Stimulated activated CD8-positive, alpha-beta memory T cell treated with anti-CD3 and anti-CD28 coated beads, Interleukin-15, amount 100 ng/mL, for 48 hours (primary cell): ENCODE data around the gene SLC6A2.
"Not testable (repeated sequence)": the region's sequence is repeated elsewhere in the genome, so short reads cannot be mapped to it uniquely, and the experiment has no call there.

Source experiments
- DNase-seq, 2 donors: peaks; one replicate each; pipeline ENCODE4 v3.0.0-alpha.2; 2020; ENCODE audit warnings: low read depth in 2 of 2

The SLC6A2 gene

DNA sequence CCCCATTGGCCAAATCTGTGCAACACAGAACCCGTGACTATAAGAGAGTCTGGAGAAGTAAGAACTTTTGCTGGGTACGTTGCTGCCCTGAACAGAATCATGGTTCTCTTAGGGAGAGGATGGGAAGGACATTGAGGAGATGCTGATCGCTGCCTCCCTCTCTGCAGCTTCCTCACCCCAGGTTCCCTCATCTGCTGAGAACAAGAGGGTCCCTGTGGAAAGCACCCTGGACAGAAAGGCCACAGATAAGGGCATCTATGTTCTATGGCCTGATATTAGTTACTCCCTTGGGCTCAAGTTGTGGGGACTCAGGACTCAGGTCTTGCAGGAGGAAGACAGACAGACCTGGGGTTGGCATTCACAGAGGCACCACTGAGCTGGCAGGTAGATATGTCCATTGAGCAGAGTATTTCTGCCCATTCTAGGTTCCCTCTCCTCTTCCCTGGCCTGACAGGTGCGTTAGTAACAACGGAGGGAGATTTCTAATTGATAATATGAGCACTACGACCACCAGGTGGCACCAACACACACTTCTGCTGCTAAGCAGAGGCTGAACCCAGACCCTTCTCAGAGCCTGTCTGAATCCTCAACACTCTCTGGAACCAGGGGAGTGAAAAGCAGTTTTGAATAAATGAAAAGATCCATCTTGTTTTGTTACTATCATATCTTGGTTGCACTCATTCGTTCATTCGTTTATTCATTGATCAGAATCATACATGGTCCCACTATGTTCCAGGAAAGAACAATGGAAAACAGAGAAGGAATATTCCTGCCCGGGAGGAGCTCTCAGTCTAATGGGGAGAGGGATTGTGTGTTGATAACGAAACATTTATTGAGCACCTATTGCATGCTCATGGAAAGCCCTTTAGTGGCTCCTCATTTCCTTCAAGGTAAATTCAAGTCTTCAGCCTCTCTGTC, 56.4 kb downstream of the SLC6A2 start:
- DNase-seq = peak; percentile 12 to 16

DNA sequence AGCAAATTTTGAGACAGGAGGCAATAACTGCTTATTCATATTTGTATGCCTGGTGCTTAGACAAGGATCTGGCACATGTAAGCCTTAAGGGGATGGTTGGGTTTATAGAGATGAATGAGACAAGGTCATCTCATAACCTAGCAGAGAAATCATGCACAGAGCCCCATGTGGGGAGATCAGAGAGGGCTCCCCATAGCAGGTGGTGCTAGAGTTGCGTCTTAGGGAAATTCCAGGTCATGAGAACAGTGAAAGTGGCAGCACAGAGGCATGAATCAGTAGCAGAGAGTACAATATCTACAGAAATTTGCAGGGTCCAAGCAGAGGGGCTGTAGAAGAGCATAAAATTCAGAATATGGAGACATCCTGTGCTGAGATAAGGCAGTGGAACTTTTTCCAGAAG, 57.3 kb downstream of the SLC6A2 start:
- DNase-seq = no peak

DNA sequence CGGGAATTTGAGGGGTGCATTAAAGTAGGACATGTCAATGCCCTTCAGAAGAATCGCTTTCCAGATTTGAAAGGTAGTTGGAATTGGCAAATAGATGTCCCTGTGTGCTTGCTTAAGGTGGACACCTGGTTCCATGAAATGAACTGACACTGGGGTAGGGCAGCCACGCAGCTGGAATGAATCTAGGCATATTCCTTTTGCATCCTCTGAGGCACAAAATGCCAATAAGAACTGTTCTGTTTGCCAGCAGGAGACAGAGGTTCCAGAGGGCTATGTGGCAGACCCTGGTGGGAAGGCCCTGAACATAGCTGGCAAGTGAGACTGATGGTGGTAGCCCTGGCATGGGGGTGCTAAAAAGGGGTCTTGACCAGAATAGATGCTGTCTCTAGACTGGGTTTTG, 61.5 kb downstream of the SLC6A2 start:
- DNase-seq = no peak

DNA sequence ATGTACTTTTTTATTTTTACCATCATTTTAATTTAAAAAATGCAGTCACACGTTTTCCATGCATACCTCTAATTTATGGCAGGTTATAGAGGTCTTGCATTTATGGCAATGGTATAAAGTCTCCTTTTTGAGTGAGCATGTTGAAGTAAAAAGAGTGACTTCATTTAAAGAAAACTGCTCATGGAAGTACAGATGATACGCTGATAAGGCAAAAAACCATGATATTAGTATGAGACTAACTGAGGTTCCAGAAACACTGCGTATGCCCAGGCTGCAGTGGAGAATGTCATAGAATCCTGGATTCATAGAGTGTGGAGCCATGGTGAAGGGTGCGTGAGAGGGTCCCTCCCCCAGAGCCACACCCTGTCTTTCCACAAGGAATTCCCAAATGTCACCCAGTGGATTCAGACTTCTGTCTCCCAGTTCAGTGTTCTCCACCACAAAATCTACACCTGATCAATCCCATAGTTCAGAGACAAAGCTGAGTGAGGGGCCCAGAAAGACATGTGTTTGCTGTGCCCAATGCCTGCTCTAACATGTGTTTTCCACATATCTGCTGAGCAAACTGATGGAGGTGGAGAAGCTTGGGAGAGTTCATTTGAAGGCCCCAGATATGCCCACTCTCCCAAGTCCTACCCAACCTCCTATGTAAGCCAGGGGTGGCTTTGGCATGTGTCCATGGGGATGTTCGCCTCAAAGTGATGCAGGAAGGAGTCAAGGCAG, 69.4 kb downstream of the SLC6A2 start:
- no peak for DNase-seq

DNA sequence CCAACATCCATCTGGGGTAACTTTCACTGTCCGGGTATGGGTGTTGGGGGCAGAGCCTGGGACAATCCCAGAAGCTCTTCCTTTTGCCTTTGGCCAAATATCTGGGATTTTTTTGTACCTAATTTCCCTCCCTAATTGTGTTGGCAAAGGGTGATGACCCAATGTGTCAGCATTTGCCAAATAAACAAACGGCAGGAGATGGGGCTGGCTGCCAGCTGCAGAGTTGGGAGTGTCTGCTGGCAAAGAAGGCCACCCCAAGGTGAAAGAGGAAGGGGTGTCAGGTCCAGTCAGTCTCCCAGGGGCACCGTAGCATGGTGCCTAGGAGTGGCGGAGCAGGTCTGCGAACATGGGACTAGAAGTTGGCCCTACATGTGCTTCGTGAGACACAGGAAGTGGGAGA, 73.0 kb downstream of the SLC6A2 start:
- no peak for DNase-seq

DNA sequence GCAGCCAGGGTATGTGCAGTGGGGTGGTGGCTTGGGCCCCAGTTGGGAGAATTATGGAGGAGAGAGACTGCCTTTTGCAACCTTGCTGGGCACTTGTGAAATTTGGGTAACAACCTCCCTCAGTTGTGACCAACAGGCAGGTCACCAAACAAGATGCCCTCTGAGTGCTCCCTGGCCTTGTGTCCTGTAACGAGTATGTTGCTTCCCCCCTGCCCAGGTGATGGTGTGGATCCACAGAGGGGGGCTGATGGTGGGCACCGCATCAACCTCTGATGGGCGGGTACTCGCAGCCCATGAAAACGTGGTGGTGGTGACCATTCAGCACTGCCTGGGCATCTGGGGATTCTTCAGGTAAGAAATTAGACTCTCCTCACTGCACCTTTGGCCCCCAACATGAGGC, 74.3 kb downstream of the SLC6A2 start:
- no peak for DNase-seq

DNA sequence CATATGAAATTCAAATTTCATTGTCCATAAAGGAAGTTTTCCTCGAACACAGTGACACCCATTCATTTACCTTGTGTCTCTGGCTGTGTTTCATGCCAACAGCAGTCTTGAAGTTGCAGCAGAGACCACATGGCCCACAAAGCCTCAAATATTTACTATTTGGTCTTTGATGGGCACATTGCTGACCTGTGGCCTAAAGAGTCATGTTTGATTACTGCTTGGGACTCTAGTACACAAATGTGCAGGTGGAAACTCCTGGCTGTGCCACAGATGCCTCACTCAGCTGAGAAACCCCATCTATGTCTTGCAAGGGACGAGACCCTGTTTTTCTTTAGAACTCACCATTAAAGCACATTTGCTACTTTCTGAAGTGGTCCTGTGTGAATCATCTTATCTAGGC, 76.7 kb downstream of the SLC6A2 start:
- DNase-seq = no peak

DNA sequence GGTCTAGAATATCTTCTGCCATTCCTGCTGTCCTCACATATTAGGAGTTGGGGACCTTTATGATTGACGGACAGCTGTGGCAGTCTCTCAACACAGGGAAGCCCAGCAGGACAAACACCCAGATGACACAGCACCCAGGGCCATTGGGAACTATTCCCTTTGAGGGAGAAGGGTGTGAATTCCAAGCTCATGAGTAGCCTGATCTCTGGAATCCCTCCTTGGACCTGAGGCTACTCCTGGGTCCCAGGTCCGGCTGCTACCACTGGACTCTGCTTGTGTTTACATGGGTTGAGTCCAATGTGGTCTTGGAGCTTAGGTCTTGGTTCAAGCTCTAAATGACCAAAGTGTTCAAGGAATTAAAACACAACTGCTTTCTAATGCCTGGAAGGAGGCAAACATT, 78.9 kb downstream of the SLC6A2 start:
- no peak for DNase-seq

DNA sequence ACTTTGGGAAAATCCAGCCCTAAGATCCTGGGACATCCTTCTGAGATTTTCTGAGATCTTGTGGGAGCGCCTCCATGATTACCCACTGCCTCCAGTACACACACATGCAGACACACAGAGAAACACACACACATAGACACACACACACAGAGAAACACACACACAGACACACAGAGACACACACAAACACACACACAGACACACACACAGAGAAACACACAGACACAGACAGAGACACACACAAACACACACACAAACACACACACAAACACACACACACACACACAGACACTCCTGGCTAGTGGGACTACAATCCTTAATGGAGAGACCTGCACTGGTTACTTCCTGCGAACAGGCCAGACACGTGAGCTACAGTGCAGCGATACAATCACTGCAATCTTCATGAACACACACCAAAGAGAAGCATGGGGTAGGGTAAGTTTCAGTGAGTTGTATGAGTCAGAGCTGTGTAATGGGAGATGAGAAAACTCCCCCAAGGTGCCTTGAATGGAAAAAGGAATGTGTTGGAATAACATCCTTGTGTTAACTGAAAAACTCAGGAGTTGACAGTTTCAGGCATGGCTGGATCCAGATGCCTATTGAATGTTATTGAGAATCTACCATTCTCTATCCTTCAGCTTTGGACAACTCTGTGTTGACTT, 79.5 kb downstream of the SLC6A2 start:
- no peak for DNase-seq

DNA sequence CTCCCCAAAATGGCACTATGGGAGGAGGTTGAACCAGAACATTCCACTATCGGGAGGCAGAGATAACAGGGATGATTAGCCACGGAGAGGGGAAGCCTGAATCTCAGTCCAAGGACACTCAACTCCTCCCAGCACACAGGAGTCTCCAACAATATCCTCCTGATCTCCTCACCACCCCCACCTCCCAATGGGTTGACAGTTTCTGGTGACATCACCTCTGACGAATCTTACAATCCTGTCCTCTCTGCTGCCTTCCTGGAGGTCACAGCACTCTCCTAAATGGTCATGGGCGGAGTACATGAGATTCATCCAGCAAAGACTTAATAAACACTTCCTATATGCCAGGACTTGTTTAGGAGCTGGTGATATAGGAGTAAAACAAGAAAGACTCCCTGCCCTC, 80.9 kb downstream of the SLC6A2 start:
- DNase-seq = no peak

DNA sequence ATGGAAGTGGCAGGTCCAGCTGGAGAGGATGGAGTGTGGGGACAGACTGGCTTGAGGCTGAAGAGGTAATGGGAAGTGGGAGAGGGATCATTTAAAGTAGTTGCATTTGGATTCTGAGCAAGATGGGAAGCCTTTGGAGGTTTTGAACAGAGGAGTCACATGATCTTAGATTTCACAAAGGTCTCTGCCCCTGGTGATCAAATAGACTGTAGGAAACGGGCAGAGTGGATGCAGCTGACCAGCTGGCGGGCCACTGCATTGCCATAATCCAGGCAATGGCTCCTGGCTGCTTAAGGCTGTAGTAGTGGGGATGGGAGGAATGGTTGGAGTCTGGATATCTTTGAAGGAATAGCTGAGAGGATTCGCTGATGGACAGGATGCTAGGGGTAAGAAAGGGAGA, 81.5 kb downstream of the SLC6A2 start:
- no peak for DNase-seq

DNA sequence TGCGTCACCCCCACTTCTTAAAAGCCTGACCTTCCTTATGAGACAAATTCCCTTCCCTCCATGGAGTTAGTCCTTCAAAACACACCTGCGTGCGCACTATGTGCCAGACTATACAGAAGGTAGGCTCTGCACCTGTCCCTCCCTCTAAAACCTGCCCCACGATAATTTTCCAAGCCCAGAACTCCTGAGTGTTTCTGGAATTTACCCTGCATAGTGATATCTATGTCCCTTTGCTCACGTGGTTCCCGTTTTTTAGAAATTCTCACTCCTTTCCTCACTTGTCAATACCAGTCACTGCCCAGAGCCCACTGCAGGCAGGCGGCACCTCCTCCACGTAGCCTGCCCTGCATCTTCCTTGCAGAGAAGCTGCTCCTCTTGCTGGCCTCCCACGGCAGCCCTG, 82.2 kb downstream of the SLC6A2 start:
- no peak for DNase-seq

DNA sequence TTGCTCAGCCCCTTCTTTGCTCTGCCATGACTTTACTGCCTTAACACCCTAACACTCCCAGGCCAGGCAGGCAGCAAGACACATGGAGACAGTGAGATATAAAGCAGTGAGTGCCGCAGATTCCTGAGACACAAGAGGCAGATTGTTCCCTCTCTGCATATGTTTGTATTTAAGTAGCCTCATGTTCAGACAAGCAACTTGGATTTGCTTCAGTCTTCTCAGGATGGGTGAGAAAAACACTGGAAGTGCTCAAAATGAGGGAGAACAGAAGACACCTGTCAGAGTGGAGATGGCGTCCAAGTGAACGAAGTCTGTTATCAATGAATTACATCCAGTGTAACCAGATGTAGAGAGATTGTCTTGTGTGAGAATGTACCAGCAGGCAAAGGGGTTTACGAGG, 90.3 kb downstream of the SLC6A2 start:
- DNase-seq = no peak

DNA sequence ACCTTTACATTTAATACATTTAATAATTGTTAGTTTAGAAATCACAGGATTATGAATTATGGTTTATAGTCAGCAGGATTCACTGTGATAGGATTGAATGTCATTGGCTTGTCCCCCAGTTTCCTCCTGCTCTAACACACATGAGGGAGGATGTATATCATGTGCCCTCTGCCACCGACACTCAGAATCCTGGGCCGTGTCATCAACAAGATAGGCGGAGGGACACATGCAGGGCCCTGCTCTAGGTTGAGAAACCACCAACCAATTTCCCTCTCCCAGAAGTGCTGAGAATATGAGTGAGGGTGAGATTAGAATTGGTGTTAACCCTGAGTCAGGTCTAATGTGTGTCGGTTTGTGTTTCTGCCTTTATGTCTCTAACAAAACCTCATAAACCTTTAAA, 92.0 kb downstream of the SLC6A2 start:
- no peak for DNase-seq

DNA sequence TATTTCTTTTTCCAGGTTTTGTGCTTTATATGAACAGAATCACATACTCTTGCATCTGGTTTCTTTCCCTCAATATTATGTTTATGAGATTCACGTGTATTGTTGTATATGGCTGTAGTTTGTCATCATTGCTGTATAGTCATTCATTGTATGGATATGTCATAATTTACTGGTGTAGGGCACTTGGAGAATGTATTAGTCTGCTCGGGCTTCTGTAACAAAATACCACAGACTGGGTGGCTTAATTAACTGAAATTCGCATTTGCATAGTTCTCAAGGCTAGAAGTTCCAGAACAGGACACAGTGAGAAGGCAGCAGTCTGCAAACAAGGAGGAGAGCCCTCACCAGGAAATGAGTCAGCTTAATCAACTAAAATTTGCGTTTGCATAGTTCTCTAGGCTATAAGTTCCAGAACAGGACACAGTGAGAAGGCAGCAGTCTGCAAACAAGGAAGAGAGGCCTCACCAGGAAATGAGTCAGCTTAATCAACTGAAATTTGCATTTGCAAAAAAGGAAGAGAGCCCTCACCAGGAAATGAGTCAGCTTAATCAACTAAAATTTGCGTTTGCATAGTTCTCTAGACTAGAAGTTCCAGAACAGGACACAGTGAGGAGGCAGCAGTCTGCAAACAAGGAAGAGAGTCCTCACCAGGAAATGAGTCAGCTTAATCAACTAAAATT, 96.8 kb downstream of the SLC6A2 start:
- DNase-seq = not testable (repeated sequence)

DNA sequence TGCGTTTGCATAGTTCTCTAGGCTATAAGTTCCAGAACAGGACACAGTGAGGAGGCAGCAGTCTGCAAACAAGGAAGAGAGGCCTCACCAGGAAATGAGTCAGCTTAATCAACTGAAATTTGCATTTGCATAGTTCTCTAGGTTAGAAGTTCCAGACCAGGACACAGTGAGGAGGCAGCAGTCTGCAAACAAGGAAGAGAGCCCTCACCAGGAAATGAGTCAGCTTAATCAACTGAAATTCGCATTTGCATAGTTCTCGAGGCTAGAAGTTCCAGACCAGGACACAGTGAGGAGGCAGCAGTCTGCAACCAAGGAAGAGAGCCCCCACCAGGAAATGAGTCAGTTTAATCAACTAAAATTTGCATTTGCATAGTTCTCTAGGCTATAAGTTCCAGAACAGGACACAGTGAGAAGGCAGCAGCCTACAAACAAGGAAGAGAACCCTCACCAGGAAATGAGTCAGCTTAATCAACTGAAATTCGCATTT, 97.4 kb downstream of the SLC6A2 start:
- DNase-seq = not testable (repeated sequence)
